Mucosa of stomach (tissue), 1 donor: ENCODE results near the gene HYAL1.

Experiments used
- H3K27me3 ChIP-seq: one replicate; pipeline ENCODE4 v1.7.0; 2013; ENCODE audit warnings: mild to moderate bottlenecking, low read length; ENCODE audit not compliant: control insufficient read depth, insufficient read depth
- H3K36me3 ChIP-seq: one replicate; pipeline ENCODE4 v1.7.0; 2013; ENCODE audit warnings: low read length; ENCODE audit not compliant: control insufficient read depth, insufficient read depth
- H3K4me1 ChIP-seq: one replicate; pipeline ENCODE4 v1.7.0; 2013; ENCODE audit warnings: mild to moderate bottlenecking, low read length; ENCODE audit not compliant: control insufficient read depth, insufficient read depth
- H3K4me3 ChIP-seq: one replicate; pipeline ENCODE4 v1.7.0; 2013; ENCODE audit warnings: low read length
- H3K9ac ChIP-seq: one replicate; pipeline ENCODE4 v1.7.0; 2013; ENCODE audit warnings: mild to moderate bottlenecking, low read length, moderate library complexity
- H3K9me3 ChIP-seq: one replicate; pipeline ENCODE4 v1.7.0; 2013; ENCODE audit warnings: mild to moderate bottlenecking, low read length, moderate library complexity; ENCODE audit not compliant: control insufficient read depth
- donor health status: Pancreatic carcinoma.

HYAL1 gene

GRCh38 chr3:50256978-50257890 lies 46.1 kb downstream of the HYAL1 start:
- no peak overlapping the region for H3K9ac ChIP-seq
- no peak overlapping the region for H3K4me3 ChIP-seq
- H3K27me3 ChIP-seq = no peaks in the 10 kb centered on the region
- H3K4me1 ChIP-seq = peaks cover 27% of the 10 kb centered on the region
- no peaks in the 10 kb centered on the region for H3K9me3 ChIP-seq
- peaks cover 8% of the 10 kb centered on the region for H3K36me3 ChIP-seq

- Histone ChIP-seq H3K4me3 (no peak overlapping the region), H3K27me3 (no peaks in the 10 kb centered on the region), H3K9me3 (no peaks in the 10 kb centered on the region), H3K9ac (no peak overlapping the region), H3K36me3 (peaks cover 8% of the 10 kb centered on the region), H3K4me1 (peaks cover 34% of the 10 kb centered on the region)
Measured at GRCh38 chr3:50255251-50255615, 48.1 kb downstream of the HYAL1 start.

- Histone ChIP-seq H3K9me3 (no peaks in the 10 kb centered on the region), H3K4me3 (no peak overlapping the region), H3K36me3 (peaks cover 8% of the 10 kb centered on the region), H3K4me1 (peaks cover 34% of the 10 kb centered on the region), H3K27me3 (no peaks in the 10 kb centered on the region), H3K9ac (no peak overlapping the region)
Measured at GRCh38 chr3:50254577-50255250, 48.7 kb downstream of the HYAL1 start.

GRCh38 chr3:50251220-50251619 lies 52.2 kb downstream of the HYAL1 start:
- Histone ChIP-seq H3K4me1 (peaks cover 64% of the 10 kb centered on the region), H3K9me3 (no peaks in the 10 kb centered on the region), H3K27me3 (no peaks in the 10 kb centered on the region), H3K9ac (peak overlapping the region; percentile 54), H3K4me3 (no peak overlapping the region), H3K36me3 (peaks cover under 1% of the 10 kb centered on the region)

- Histone ChIP-seq H3K36me3 (no peaks in the 10 kb centered on the region), H3K27me3 (no peaks in the 10 kb centered on the region), H3K4me1 (peaks cover 71% of the 10 kb centered on the region), H3K9ac (no peak overlapping the region), H3K9me3 (no peaks in the 10 kb centered on the region), H3K4me3 (no peak overlapping the region)
Measured at GRCh38 chr3:50250514-50250913, 52.9 kb downstream of the HYAL1 start.
